ENCODE results near the gene RPUSD3.

RPUSD3 gene

DNA sequence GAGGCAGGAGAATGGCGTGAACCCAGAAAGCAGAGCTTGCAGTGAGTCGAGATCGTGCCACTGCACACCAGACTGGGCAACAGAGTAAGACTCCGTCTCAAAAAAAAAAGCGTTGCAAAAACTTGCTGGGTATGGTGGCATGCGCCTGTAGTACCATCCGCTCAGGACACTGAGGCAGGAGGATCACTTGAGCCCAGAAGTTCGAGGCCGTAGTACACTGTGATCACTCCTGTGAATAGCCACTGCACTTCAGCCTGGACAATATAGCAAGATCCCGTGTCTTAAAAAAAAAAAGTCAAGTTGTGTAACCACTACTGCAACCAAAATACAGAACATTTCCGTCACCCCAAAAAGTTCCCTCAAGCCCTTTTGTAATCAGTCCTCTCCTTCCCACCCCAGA is 49.4 kb downstream of the RPUSD3 start:
- H3K27me3 ChIP-seq (ENCODE audit: insufficient read depth, insufficient read length), result no peaks in the 10 kb centered on the region
- no peak overlapping the region for H3K4me3 ChIP-seq (ENCODE audit: insufficient read length, low read depth)
- no peak overlapping the region for H3K9ac ChIP-seq (ENCODE audit: insufficient read length, low read depth)
- no peak for TF ChIP-seq SUZ12 (IDR thresholded peaks at IDR 0.05; ENCODE audit: extremely low read depth, insufficient read depth, insufficient read length)
- no peak for TF ChIP-seq ZNF274 (IDR thresholded peaks at IDR 0.05; ENCODE audit: low read depth, low read length)
- no peak for TF ChIP-seq YY1 (IDR thresholded peaks at IDR 0.05; ENCODE audit: insufficient read depth, insufficient read length)
- H3K4me1 ChIP-seq (ENCODE audit: insufficient read depth, insufficient read length), result no peaks in the 10 kb centered on the region
- no peak for DNase-seq (ENCODE audit: low read depth, low spot score)
- peaks cover 66% of the 10 kb centered on the region for H3K36me3 ChIP-seq (ENCODE audit: insufficient read depth, insufficient read length, low read length)
- H3K9me3 ChIP-seq (ENCODE audit: insufficient read depth, low read length), result no peaks in the 10 kb centered on the region

DNA sequence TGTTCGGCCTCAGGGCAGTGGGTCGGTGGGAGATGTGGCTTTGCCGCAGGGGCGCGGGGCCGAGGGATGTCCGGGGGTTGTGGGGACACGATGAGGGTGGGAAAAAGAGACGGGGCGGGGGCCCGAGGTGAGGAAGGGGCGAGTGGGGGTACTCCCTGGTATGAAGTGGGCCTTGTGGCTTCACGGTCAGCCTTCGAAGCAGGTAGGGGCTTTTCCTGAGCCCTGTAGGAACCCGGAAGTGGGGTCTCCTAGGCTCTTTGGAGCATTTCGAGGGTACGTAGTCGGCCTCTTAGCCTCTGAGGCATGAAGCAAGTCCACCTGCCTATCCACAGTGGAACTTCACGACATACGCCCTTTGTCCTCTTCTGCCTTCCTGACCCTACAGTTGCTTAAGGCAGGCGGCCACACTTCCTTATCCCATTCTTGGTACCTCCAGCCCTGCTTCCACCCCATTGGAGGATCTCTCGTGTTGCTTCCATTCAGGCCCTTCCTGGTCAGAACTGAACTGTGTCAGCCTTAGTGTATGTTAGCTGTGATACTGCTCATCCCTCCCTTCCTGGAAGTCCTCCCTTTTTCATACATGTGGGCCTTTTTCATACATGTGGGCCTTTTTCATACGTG is 50.5 kb downstream of the RPUSD3 start:
- TF ChIP-seq YY1 (IDR thresholded peaks at IDR 0.05; ENCODE audit: insufficient read depth, insufficient read length) (no peak), ZNF274 (IDR thresholded peaks at IDR 0.05; ENCODE audit: low read depth, low read length) (no peak), SUZ12 (IDR thresholded peaks at IDR 0.05; ENCODE audit: extremely low read depth, insufficient read depth, insufficient read length) (no peak)
- H3K4me1 ChIP-seq (ENCODE audit: insufficient read depth, insufficient read length), result no peaks in the 10 kb centered on the region
- no peaks in the 10 kb centered on the region for H3K27me3 ChIP-seq (ENCODE audit: insufficient read depth, insufficient read length)
- peaks cover 61% of the 10 kb centered on the region for H3K36me3 ChIP-seq (ENCODE audit: insufficient read depth, insufficient read length, low read length)
- H3K9me3 ChIP-seq (ENCODE audit: insufficient read depth, low read length), result no peaks in the 10 kb centered on the region
- H3K4me3 ChIP-seq (ENCODE audit: insufficient read length, low read depth), result peak overlapping the region; percentile 93
- H3K9ac ChIP-seq (ENCODE audit: insufficient read length, low read depth), result peak overlapping the region; percentile 87
- no peak for DNase-seq (ENCODE audit: low read depth, low spot score)

DNA sequence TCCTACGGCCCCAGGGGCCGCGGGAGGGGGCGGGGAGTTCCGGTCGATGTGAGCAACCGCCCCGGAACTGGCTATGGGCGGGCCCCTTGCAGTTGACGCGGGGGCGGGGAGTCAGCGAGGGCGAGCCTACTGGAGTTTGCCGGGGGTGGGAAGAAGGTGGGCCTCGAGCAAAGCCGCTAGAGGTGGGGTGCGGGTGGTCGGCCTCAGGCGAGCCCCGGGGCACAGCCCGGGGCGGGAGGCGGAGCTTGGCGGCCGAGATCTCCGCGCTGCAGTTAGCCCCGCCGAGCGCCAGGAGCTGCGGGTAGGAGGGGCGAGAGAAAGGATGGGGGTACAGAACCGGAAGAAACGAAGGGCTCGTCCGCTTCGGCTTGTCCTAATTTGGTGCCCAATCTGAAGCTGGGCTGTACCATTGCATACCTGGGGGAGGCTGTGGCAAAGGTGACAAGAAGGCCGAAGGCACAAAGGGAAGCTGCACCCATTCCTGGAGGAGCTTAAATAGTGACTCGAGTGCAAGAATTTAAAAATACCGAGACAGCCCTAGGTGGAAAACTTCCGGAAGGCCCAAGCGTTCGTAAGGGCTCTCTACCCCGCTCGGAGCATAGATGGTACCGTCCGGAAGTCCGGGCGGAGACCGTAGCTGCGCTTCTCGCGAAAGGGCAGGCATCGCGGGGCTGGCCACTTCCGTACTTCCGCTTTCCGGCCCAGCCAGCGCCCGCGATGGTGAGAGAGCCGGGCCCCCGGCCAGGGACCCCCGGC is 51.2 kb downstream of the RPUSD3 start, which contains the start of the genes ARPC4 and TADA3:
Gene ARPC4, plus strand, starts transcription at position 678 of the 756 bp plus-strand sequence. Its CDS starts 40 bp downstream, at position 718.
Gene TADA3, minus strand, starts transcription at position 69 of the 756 bp plus-strand sequence. CDS start 1,007 bp downstream, outside the sequence.
- no peaks in the 10 kb centered on the region for H3K27me3 ChIP-seq (ENCODE audit: insufficient read depth, insufficient read length)
- no peaks in the 10 kb centered on the region for H3K4me1 ChIP-seq (ENCODE audit: insufficient read depth, insufficient read length)
- H3K36me3 ChIP-seq (ENCODE audit: insufficient read depth, insufficient read length, low read length), result peaks cover 58% of the 10 kb centered on the region
- H3K9me3 ChIP-seq (ENCODE audit: insufficient read depth, low read length), result no peaks in the 10 kb centered on the region
- H3K9ac ChIP-seq (ENCODE audit: insufficient read length, low read depth), result peak within 1 kb of the TSS; percentile 87
- peak within 1 kb of the TSS; percentile 93 for H3K4me3 ChIP-seq (ENCODE audit: insufficient read length, low read depth)
- peak; percentile 95 for DNase-seq (ENCODE audit: low read depth, low spot score)
- TF ChIP-seq YY1 (IDR thresholded peaks at IDR 0.05; ENCODE audit: insufficient read depth, insufficient read length), result no peak
- no peak for TF ChIP-seq SUZ12 (IDR thresholded peaks at IDR 0.05; ENCODE audit: extremely low read depth, insufficient read depth, insufficient read length)
- no peak for TF ChIP-seq ZNF274 (IDR thresholded peaks at IDR 0.05; ENCODE audit: low read depth, low read length)

DNA sequence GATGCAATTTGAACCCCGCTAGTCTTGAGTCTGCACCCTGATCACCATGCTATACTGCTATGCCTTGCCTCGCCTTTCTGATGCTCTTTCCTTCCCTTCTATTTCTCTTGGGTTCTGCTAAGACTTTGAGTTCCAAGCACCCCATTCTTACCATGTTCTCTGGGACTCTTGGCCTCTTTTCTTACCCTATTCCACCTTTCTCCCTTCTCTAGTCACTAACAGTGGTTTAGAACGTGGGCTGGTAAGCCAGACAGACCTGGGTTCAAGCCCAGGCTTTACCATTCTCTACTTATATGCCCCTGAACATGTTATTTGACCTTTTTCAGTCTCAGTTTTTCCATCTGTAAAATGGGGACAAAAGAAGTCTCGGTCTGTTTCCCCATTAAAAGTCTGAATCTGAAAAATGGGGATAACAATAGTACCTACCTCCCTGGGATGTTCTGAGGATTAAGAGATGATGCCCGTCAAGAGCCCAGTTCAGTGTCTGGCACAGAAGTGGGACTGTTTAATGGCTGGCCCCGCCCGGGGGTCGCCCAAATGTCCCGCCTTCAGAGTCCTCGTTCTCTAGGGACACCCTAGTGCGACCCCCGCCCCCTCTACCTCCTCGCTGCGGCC is 51.9 kb downstream of the RPUSD3 start:
- Histone ChIP-seq H3K36me3 (ENCODE audit: insufficient read depth, insufficient read length, low read length) (peaks cover 58% of the 10 kb centered on the region), H3K4me1 (ENCODE audit: insufficient read depth, insufficient read length) (no peaks in the 10 kb centered on the region), H3K27me3 (ENCODE audit: insufficient read depth, insufficient read length) (no peaks in the 10 kb centered on the region), H3K4me3 (ENCODE audit: insufficient read length, low read depth) (peak overlapping the region; percentile 93), H3K9ac (ENCODE audit: insufficient read length, low read depth) (peak overlapping the region; percentile 87), H3K9me3 (ENCODE audit: insufficient read depth, low read length) (no peaks in the 10 kb centered on the region)
- TF ChIP-seq ZNF274 (IDR thresholded peaks at IDR 0.05; ENCODE audit: low read depth, low read length) (no peak), SUZ12 (IDR thresholded peaks at IDR 0.05; ENCODE audit: extremely low read depth, insufficient read depth, insufficient read length) (no peak), YY1 (IDR thresholded peaks at IDR 0.05; ENCODE audit: insufficient read depth, insufficient read length) (no peak)
- DNase-seq (ENCODE audit: low read depth, low spot score), result no peak

DNA sequence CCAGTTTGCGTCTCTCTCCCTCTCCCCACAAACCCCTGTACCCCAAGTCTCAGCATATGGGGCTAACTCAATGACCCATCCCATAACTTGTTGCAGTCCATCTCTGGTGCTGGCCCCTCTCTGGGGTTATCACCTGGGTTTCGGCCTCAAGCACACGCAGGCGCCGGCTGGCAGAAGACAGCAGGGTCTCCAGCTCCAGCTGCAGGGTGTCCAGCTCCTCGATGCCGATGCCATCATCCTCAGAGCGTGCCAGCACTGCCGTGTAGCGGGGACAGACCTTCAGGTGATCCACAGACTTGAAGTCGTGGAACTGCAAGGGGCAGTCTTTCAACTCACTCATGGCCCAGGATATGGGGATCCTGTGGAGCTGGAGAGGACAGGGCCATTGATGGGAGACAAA is 52.7 kb downstream of the RPUSD3 start:
- no peaks in the 10 kb centered on the region for H3K4me1 ChIP-seq (ENCODE audit: insufficient read depth, insufficient read length)
- H3K4me3 ChIP-seq (ENCODE audit: insufficient read length, low read depth), result no peak overlapping the region
- H3K9ac ChIP-seq (ENCODE audit: insufficient read length, low read depth), result peak overlapping the region; percentile 87
- peaks cover 59% of the 10 kb centered on the region for H3K36me3 ChIP-seq (ENCODE audit: insufficient read depth, insufficient read length, low read length)
- TF ChIP-seq SUZ12 (IDR thresholded peaks at IDR 0.05; ENCODE audit: extremely low read depth, insufficient read depth, insufficient read length) (no peak), ZNF274 (IDR thresholded peaks at IDR 0.05; ENCODE audit: low read depth, low read length) (no peak), YY1 (IDR thresholded peaks at IDR 0.05; ENCODE audit: insufficient read depth, insufficient read length) (no peak)
- DNase-seq (ENCODE audit: low read depth, low spot score), result no peak
- no peaks in the 10 kb centered on the region for H3K9me3 ChIP-seq (ENCODE audit: insufficient read depth, low read length)
- H3K27me3 ChIP-seq (ENCODE audit: insufficient read depth, insufficient read length), result no peaks in the 10 kb centered on the region
